Gastrocnemius medialis (tissue), 4 donors: Measurements from ENCODE around the gene VPS37C.

ENCODE experiments used
- POLR2A ChIP-seq, 2 donors: fragments of 450-650 bp; IDR thresholded peaks; one replicate each; pipeline ENCODE4 v1.6.1; 2017; ENCODE audit warnings: antibody characterized with exemption in 2 of 2, mild to moderate bottlenecking in 2 of 2, moderate library complexity in 2 of 2
- TF ChIP-seq, protein P1 (sequence below), 5 experiments: fragments of 450-650 bp in 3 of 5; fragments of 200-600 bp in 2 of 5; sonication (generic) in 2 of 5; IDR thresholded peaks in 4 of 5; conservative IDR thresholded peaks in 1 of 5; 1 replicate in 4 of 5; 2 replicates in 1 of 5; pipeline ENCODE4 v1.5.1; 2016 to 2019; ENCODE audit warnings: antibody characterized with exemption in 5 of 5, mild to moderate bottlenecking in 3 of 5, moderate library complexity in 3 of 5

- TF ChIP-seq, protein P1, sequence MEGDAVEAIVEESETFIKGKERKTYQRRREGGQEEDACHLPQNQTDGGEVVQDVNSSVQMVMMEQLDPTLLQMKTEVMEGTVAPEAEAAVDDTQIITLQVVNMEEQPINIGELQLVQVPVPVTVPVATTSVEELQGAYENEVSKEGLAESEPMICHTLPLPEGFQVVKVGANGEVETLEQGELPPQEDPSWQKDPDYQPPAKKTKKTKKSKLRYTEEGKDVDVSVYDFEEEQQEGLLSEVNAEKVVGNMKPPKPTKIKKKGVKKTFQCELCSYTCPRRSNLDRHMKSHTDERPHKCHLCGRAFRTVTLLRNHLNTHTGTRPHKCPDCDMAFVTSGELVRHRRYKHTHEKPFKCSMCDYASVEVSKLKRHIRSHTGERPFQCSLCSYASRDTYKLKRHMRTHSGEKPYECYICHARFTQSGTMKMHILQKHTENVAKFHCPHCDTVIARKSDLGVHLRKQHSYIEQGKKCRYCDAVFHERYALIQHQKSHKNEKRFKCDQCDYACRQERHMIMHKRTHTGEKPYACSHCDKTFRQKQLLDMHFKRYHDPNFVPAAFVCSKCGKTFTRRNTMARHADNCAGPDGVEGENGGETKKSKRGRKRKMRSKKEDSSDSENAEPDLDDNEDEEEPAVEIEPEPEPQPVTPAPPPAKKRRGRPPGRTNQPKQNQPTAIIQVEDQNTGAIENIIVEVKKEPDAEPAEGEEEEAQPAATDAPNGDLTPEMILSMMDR (IDR thresholded peaks at IDR 0.05 in 4 of 5, conservative IDR thresholded peaks at IDR 0.05 in 1 of 5): no peak
- TF ChIP-seq POLR2A (IDR thresholded peaks at IDR 0.05): no peak
Measured at GRCh38 chr11:61151545-61152252, 9.5 kb downstream of the VPS37C start.
